ENCODE results near the gene DHRS7.
"Not testable (repeated sequence)": the region's sequence is repeated elsewhere in the genome, so short reads cannot be mapped to it uniquely, and the experiment has no call there.

DHRS7 gene

GRCh38 chr14:60133487-60133886 lies 31.7 kb downstream of the DHRS7 start:
- no peak for DNase-seq

- no peak for DNase-seq
These were observed 39.3 kb downstream of the DHRS7 start for GRCh38 chr14:60125918-60126317.

- DNase-seq, result no peak
These were observed 49.0 kb downstream of the DHRS7 start for GRCh38 chr14:60116181-60116580.

- no peak for DNase-seq
These were observed 50.3 kb downstream of the DHRS7 start for GRCh38 chr14:60114881-60115280.

GRCh38 chr14:60111732-60112131 lies 53.5 kb downstream of the DHRS7 start:
- DNase-seq, result no peak

- DNase-seq, result no peak
These were observed 57.7 kb downstream of the DHRS7 start for GRCh38 chr14:60107477-60107876.

GRCh38 chr14:60106339-60106738 lies 58.9 kb downstream of the DHRS7 start:
- no peak for DNase-seq

- DNase-seq, result no peak
These were observed 62.8 kb downstream of the DHRS7 start for GRCh38 chr14:60102389-60102788.

- no peak for DNase-seq
These were observed 63.4 kb downstream of the DHRS7 start for GRCh38 chr14:60101786-60102185.

- DNase-seq, result not testable (repeated sequence)
These were observed 65.3 kb downstream of the DHRS7 start for GRCh38 chr14:60099855-60100254.

- no peak for DNase-seq
These were observed 67.2 kb downstream of the DHRS7 start for GRCh38 chr14:60097974-60098373.

GRCh38 chr14:60095781-60096450 lies 69.3 kb downstream of the DHRS7 start:
- no peak for DNase-seq

GRCh38 chr14:60095231-60095630 lies 70.0 kb downstream of the DHRS7 start:
- DNase-seq, result no peak

- DNase-seq, result peak; percentile 36
These were observed 70.8 kb downstream of the DHRS7 start for GRCh38 chr14:60094306-60094897.

All from activated CD4-positive, alpha-beta T cell treated with anti-CD3 and anti-CD28 coated beads for 48 hours (primary cell).